CD14-positive monocyte (primary cell): ENCODE data around the gene TPD52L1. TPM values are rescaled to one million over a fixed set of nuclear protein-coding genes. Genes with fewer than 3 reads are reported as not detected.

Experiments used
- DNase-seq, 3 donors: peaks; one replicate each; pipeline ENCODE4 v3.0.0-alpha.2; 2011 to 2022
- H2AFZ ChIP-seq: 2 replicates; pipeline ENCODE4 v1.6.0; 2012; ENCODE audit warnings: mild to moderate bottlenecking, low read depth, low read length, inconsistent platforms; ENCODE audit not compliant: insufficient read depth, poor library complexity, severe bottlenecking
- H3K27ac ChIP-seq, 2 donors: 1 replicate in 1 of 2; 2 replicates in 1 of 2; pipeline ENCODE4 v1.5.1; 2012 to 2013; ENCODE audit warnings: low read length in 2 of 2, control low read depth in 1 of 2, inconsistent platforms in 1 of 2, low read depth in 1 of 2, mild to moderate bottlenecking in 1 of 2
- H3K27me3 ChIP-seq, 2 donors: one replicate each; pipeline versions ENCODE4 v1.6.0 to v1.6.1; 2011 to 2013; ENCODE audit warnings: low read length in 2 of 2; ENCODE audit not compliant: control insufficient read depth in 2 of 2, insufficient read depth in 2 of 2
- H3K36me3 ChIP-seq, 2 donors: replicated peaks in 1 of 2; 1 replicate in 1 of 2; 2 replicates in 1 of 2; pipeline versions ENCODE4 v1.5.1 to v1.6.1; 2012 to 2013; ENCODE audit warnings: low read length in 2 of 2, control low read depth in 1 of 2, inconsistent platforms in 1 of 2, mild to moderate bottlenecking in 1 of 2; ENCODE audit not compliant: insufficient read depth in 2 of 2, control insufficient read depth in 1 of 2
- H3K4me1 ChIP-seq, 2 donors: 1 replicate in 1 of 2; 2 replicates in 1 of 2; pipeline versions ENCODE4 v1.5.1 to v1.6.1; 2012 to 2013; ENCODE audit warnings: low read length in 2 of 2, control low read depth in 1 of 2, inconsistent platforms in 1 of 2, mild to moderate bottlenecking in 1 of 2, moderate library complexity in 1 of 2; ENCODE audit not compliant: insufficient read depth in 2 of 2, control insufficient read depth in 1 of 2
- H3K4me2 ChIP-seq: replicated peaks from 2 replicates; pipeline ENCODE3; 2012; ENCODE audit warnings: low read length, moderate library complexity, mild to moderate bottlenecking; ENCODE audit not compliant: poor library complexity, severe bottlenecking; ENCODE audit errors: extremely low read depth
- H3K4me3 ChIP-seq, 3 experiments: fragments of 200-600 bp in 1 of 3; sonication (generic) in 1 of 3; replicated peaks in 1 of 3; 1 replicate in 2 of 3; 2 replicates in 1 of 3; pipeline ENCODE4 v1.5.1; 2011 to 2013; ENCODE audit warnings: low read length in 3 of 3, mild to moderate bottlenecking in 3 of 3, control low read depth in 2 of 3, low read depth in 2 of 3, inconsistent platforms in 1 of 3, moderate library complexity in 1 of 3
- H3K79me2 ChIP-seq: 2 replicates; pipeline ENCODE4 v1.6.0; 2012; ENCODE audit warnings: mild to moderate bottlenecking, control low read depth, inconsistent platforms, low read length, moderate library complexity; ENCODE audit not compliant: insufficient read depth
- H3K9ac ChIP-seq: 2 replicates; pipeline ENCODE4 v1.6.0; 2017; ENCODE audit warnings: low read length, mild to moderate bottlenecking; ENCODE audit not compliant: insufficient read depth, poor library complexity, severe bottlenecking
- H3K9me3 ChIP-seq, 2 donors: replicated peaks in 1 of 2; 1 replicate in 1 of 2; 2 replicates in 1 of 2; pipeline versions ENCODE4 v1.5.1 to v1.6.1; 2012 to 2013; ENCODE audit warnings: low read length in 2 of 2, control low read depth in 1 of 2; ENCODE audit not compliant: control insufficient read depth in 1 of 2, insufficient read depth in 1 of 2
- H4K20me1 ChIP-seq: 2 replicates; pipeline ENCODE4 v1.6.0; 2012; ENCODE audit warnings: mild to moderate bottlenecking, low read length, control low read depth, moderate library complexity; ENCODE audit not compliant: insufficient read depth
- H3K27ac Mint-ChIP-seq, 7 donors: one replicate each; pipeline ENCODE4 v1.8.0; 2020; ENCODE audit warnings: mild to moderate bottlenecking in 7 of 7, mixed read lengths in 7 of 7, moderate library complexity in 6 of 7, inconsistent platforms in 2 of 7
- H3K27me3 Mint-ChIP-seq, 3 donors: one replicate each; pipeline ENCODE4 v1.8.0; 2021 to 2022; ENCODE audit warnings: low read depth in 3 of 3, mild to moderate bottlenecking in 3 of 3, mixed read lengths in 3 of 3, moderate library complexity in 3 of 3, inconsistent platforms in 1 of 3
- H3K36me3 Mint-ChIP-seq, 2 donors: one replicate each; pipeline ENCODE4 v1.8.0; 2020; ENCODE audit warnings: mixed read lengths in 2 of 2, inconsistent platforms in 1 of 2, mild to moderate bottlenecking in 1 of 2
- H3K4me1 Mint-ChIP-seq: one replicate; pipeline ENCODE4 v1.8.0; 2020; ENCODE audit warnings: mild to moderate bottlenecking, mixed read lengths
- H3K4me3 Mint-ChIP-seq, 2 donors: one replicate each; pipeline ENCODE4 v1.8.0; 2020; ENCODE audit warnings: mild to moderate bottlenecking in 2 of 2, mixed read lengths in 2 of 2, moderate library complexity in 1 of 2
- H3K9me3 Mint-ChIP-seq, 7 donors: one replicate each; pipeline ENCODE4 v1.8.0; 2020 to 2022; ENCODE audit warnings: mixed read lengths in 7 of 7, mild to moderate bottlenecking in 6 of 7, moderate library complexity in 6 of 7, inconsistent platforms in 2 of 7
- CTCF ChIP-seq: fragments of 200-600 bp; IDR thresholded peaks from one replicate; pipeline ENCODE4 v1.8.0; 2022; ENCODE audit warnings: antibody characterized with exemption, mild to moderate bottlenecking
- whole genome bisulfite sequencing: methylation state at CpG from one replicate; pipeline ENCODE4 v1.1.5; 2013; ENCODE audit warnings: missing lambda C conversion rate; ENCODE audit not compliant: insufficient coverage; 5-methylcytosine and 5-hydroxymethylcytosine counted together
- intact Hi-C, 2 donors: fragments of 100-400 bp; cut with micrococcal nuclease; formaldehyde crosslinking; loops; one replicate each; pipeline versions ENCODE4 v1.15.0 to v1.15.1; 2023
- polyA plus RNA-seq, 3 donors: library from polyadenylated mRNA; depleted of rRNA in 1 of 3; unstranded in 2 of 3; stranded (reverse) in 1 of 3; fragments of 300-500 nt in 2 of 3; fragments of >200 nt in 1 of 3; fragmentation: Illumina TruSeq in 2 of 3; gene quantifications; 1 replicate in 2 of 3; 2 replicates in 1 of 3; pipeline ENCODE4 v1.2.3, GENCODE V29; 2012 to 2021

The TPD52L1 gene
- polyA plus RNA-seq, 3 donors, result not detected

GRCh38 chr6:125170376-125170775 lies 16.8 kb downstream of the TPD52L1 start:
- H2AFZ ChIP-seq, result no peak overlapping the region
- intact Hi-C loops, result no loop called here

GRCh38 chr6:125173341-125174095 lies 19.9 kb downstream of the TPD52L1 start:
- no CpG with 5 or more reads among the region's 6 CpGs for WGBS
- H3K9me3 Mint-ChIP-seq, result peaks cover 0 to 2% (median 0%) of the 10 kb centered on the region in 7 donors

More at GRCh38 chr6:125170376-125170775, 16.8 kb downstream of the TPD52L1 start:
- no peak for DNase-seq
- Histone ChIP-seq H3K36me3 (no peaks in the 10 kb centered on the region), H3K27me3 (no peaks in the 10 kb centered on the region), H3K4me2 (no peak overlapping the region), H4K20me1 (no peaks in the 10 kb centered on the region), H3K79me2 (no peaks in the 10 kb centered on the region), H3K4me1 (peaks cover 21 to 30% of the 10 kb centered on the region in 2 donors), H3K4me3 (no peak overlapping the region), H3K9ac (no peak overlapping the region), H3K27ac (no peak overlapping the region), H3K9me3 (no peaks in the 10 kb centered on the region)
- WGBS, result no CpG with 5 or more reads among the region's 1 CpG
- Mint-ChIP-seq H3K9me3 (peaks cover 0 to 5% (median 0%) of the 10 kb centered on the region in 7 donors), H3K27ac (no peak overlapping the region), H3K27me3 (peaks cover 0 to 6% (median 3%) of the 10 kb centered on the region in 3 donors), H3K36me3 (no peaks in the 10 kb centered on the region), H3K4me3 (no peak overlapping the region), H3K4me1 (peaks cover 22% of the 10 kb centered on the region)
- no peak for TF ChIP-seq CTCF

More at GRCh38 chr6:125173341-125174095, 19.9 kb downstream of the TPD52L1 start:
- no peak overlapping the region for H3K4me3 ChIP-seq
- Mint-ChIP-seq H3K4me1 (peaks cover 22% of the 10 kb centered on the region), H3K27me3 (peaks cover 1 to 3% (median 1%) of the 10 kb centered on the region in 3 donors), H3K4me3 (peak overlapping the region in 1 of 2 donors; percentile 53), H3K27ac (peak overlapping the region; percentile 46 to 89 (median 82)), H3K36me3 (no peaks in the 10 kb centered on the region)
- H3K9ac ChIP-seq, result no peak overlapping the region
- intact Hi-C loops, result no loop called here
- H3K36me3 ChIP-seq, result no peaks in the 10 kb centered on the region
- H3K27me3 ChIP-seq, result no peaks in the 10 kb centered on the region
- peak overlapping the region; percentile 57 for H3K27ac ChIP-seq
- H2AFZ ChIP-seq, result peak overlapping the region; percentile 23
- peaks cover 21 to 30% of the 10 kb centered on the region in 2 donors for H3K4me1 ChIP-seq
- DNase-seq, result peak; percentile 29 to 44 (median 31)
- H3K79me2 ChIP-seq, result no peaks in the 10 kb centered on the region
- no peak for TF ChIP-seq CTCF
- H3K4me2 ChIP-seq, result no peak overlapping the region
- no peaks in the 10 kb centered on the region for H3K9me3 ChIP-seq
- H4K20me1 ChIP-seq, result no peaks in the 10 kb centered on the region
